A549 (cell line): ENCODE data around the gene DDX20. TPM values are rescaled to one million over a fixed set of nuclear protein-coding genes. Genes with fewer than 3 reads are reported as not detected.

ENCODE experiments used
- ATAC-seq, 2 experiments: fragments of 200-7000 bp in 1 of 2; fragments of >200 bp in 1 of 2; cut with Nextera tagmentation in 1 of 2; cut with Tn5 transposase in 1 of 2; 3 replicates each; pipeline versions ENCODE4 v1.8.0 to v1.9.1; 2018 to 2020; ENCODE audit warnings: mild to moderate bottlenecking in 1 of 2, moderate library complexity in 1 of 2
- CTCF ChIA-PET: fragments of 300-600 bp; sonication (Branson Sonifier 250); formaldehyde crosslinking; extraction: SDS; loops from one replicate; lab custom pipeline; 2021; ENCODE audit warnings: antibody characterized with exemption, inconsistent platforms; lab: Yijun Ruan, JAX
- POLR2A ChIA-PET: fragments of 350-600 bp; formaldehyde crosslinking; extraction: SDS; loops from one replicate; lab custom pipeline; 2021; ENCODE audit warnings: antibody characterized with exemption, inconsistent platforms; lab: Yijun Ruan, JAX
- DNase-seq, 2 experiments: peaks; one replicate each; pipeline versions ENCODE4 v3.0.0 to v3.0.0-alpha.2; 2011 to 2016; ENCODE audit warnings: low read depth in 1 of 2, low spot score in 1 of 2
- FAIRE-seq: peaks from 2 replicates; lab custom pipeline; 2011; peaks lifted over from hg19 to GRCh38; lab: Jason Lieb, UNC
- H3K27ac ChIP-seq, 2 experiments: fragments of >200 bp; sonication (Bioruptor Twin); formaldehyde crosslinking; 3 replicates each; pipeline ENCODE4 v1.5.1; 2016 to 2017
- H3K4me1 ChIP-seq: fragments of >200 bp; sonication (Bioruptor Twin); formaldehyde crosslinking; 3 replicates; pipeline ENCODE4 v1.6.1; 2016
- H3K4me2 ChIP-seq: fragments of >200 bp; sonication (Bioruptor Twin); formaldehyde crosslinking; 3 replicates; pipeline ENCODE4 v1.6.1; 2016
- H3K4me3 ChIP-seq: fragments of >200 bp; sonication (Bioruptor Twin); formaldehyde crosslinking; 3 replicates; pipeline ENCODE4 v1.5.1; 2016
- H3K9me3 ChIP-seq: fragments of >200 bp; sonication (Bioruptor Twin); formaldehyde crosslinking; 3 replicates; pipeline ENCODE4 v1.6.1; 2016
- CBX8 ChIP-seq: fragments of 200-600 bp; sonication (generic); IDR thresholded peaks from 2 replicates; pipeline ENCODE4 v1.6.1; 2016
- EHF ChIP-seq: fragments of 250-450 bp; sonication (Bioruptor Pico); IDR thresholded peaks from 2 replicates; pipeline ENCODE4 v1.5.0; 2020; ENCODE audit warnings: mild to moderate bottlenecking
- EP300 ChIP-seq, 2 experiments: fragments of >200 bp; sonication (Bioruptor Twin); formaldehyde crosslinking; IDR thresholded peaks; 2 replicates in 1 of 2; 3 replicates in 1 of 2; pipeline ENCODE4 v1.6.1; 2016 to 2017
- FOSL2 ChIP-seq, 2 experiments: fragments of 450-650 bp in 1 of 2; fragments of >200 bp in 1 of 2; sonication (Bioruptor Twin) in 1 of 2; formaldehyde crosslinking; IDR thresholded peaks; 2 replicates each; pipeline versions ENCODE4 v1.5.0 to v1.6.1; 2016 to 2020; ENCODE audit warnings: mild to moderate bottlenecking in 1 of 2, moderate library complexity in 1 of 2
- FOXS1 ChIP-seq: fragments of 250-450 bp; sonication (Bioruptor Pico); IDR thresholded peaks from 2 replicates; pipeline ENCODE4 v1.5.0; 2020; ENCODE audit warnings: mild to moderate bottlenecking, moderate library complexity
- HEYL ChIP-seq: fragments of 250-450 bp; sonication (Bioruptor Pico); IDR thresholded peaks from 2 replicates; pipeline ENCODE4 v1.8.0; 2021; ENCODE audit warnings: mild to moderate bottlenecking, moderate library complexity
- HOXA7 ChIP-seq: fragments of 250-450 bp; sonication (Bioruptor Pico); IDR thresholded peaks from 2 replicates; pipeline ENCODE4 v1.5.0; 2020; ENCODE audit warnings: mild to moderate bottlenecking, moderate library complexity
- HOXB5 ChIP-seq: fragments of 250-450 bp; sonication (Bioruptor Pico); IDR thresholded peaks from 2 replicates; pipeline ENCODE4 v1.5.0; 2020; ENCODE audit warnings: mild to moderate bottlenecking, moderate library complexity
- JUN ChIP-seq, 2 experiments: fragments of >200 bp; sonication (Bioruptor Twin); formaldehyde crosslinking; IDR thresholded peaks; 2 replicates in 1 of 2; 3 replicates in 1 of 2; pipeline ENCODE4 v1.6.1; 2016 to 2017
- KDM5A ChIP-seq: fragments of 200-600 bp; sonication (generic); IDR thresholded peaks from 2 replicates; pipeline ENCODE4 v1.6.1; 2016; ENCODE audit warnings: antibody characterized with exemption, mild to moderate bottlenecking
- MYC ChIP-seq: IDR thresholded peaks from 2 replicates; pipeline ENCODE4 v1.6.1; 2012; ENCODE audit warnings: mild to moderate bottlenecking, inconsistent platforms, low read length, improper control_type of control experiment, borderline replicate concordance
- NPAS2 ChIP-seq: fragments of 250-450 bp; sonication (Bioruptor Pico); IDR thresholded peaks from 2 replicates; pipeline ENCODE4 v1.8.0; 2022; ENCODE audit warnings: mild to moderate bottlenecking, moderate library complexity, borderline replicate concordance
- POLR2A ChIP-seq: IDR thresholded peaks from 2 replicates; pipeline ENCODE4 v1.6.1; 2012; ENCODE audit warnings: mild to moderate bottlenecking, low read length
- RAD21 ChIP-seq, 2 experiments: fragments of >200 bp in 1 of 2; sonication (Bioruptor Twin) in 1 of 2; formaldehyde crosslinking in 1 of 2; IDR thresholded peaks in 1 of 2; conservative IDR thresholded peaks in 1 of 2; 2 replicates in 1 of 2; 3 replicates in 1 of 2; pipeline ENCODE4 v1.6.1; 2012 to 2018; ENCODE audit warnings: inconsistent platforms in 1 of 2
- RNF2 ChIP-seq: fragments of 200-600 bp; sonication (generic); IDR thresholded peaks from 2 replicates; pipeline ENCODE4 v1.6.1; 2016; ENCODE audit warnings: low read depth, mild to moderate bottlenecking, antibody characterized with exemption, moderate library complexity, borderline replicate concordance
- TFCP2L1 ChIP-seq: fragments of 250-450 bp; sonication (Bioruptor Pico); IDR thresholded peaks from 2 replicates; pipeline ENCODE4 v1.5.0; 2021; ENCODE audit warnings: mild to moderate bottlenecking
- TP53 ChIP-seq: fragments of 250-450 bp; sonication (Bioruptor Pico); IDR thresholded peaks from 2 replicates; pipeline ENCODE4 v1.5.0; 2021; ENCODE audit warnings: mild to moderate bottlenecking, moderate library complexity
- ZC3H11A ChIP-seq: fragments of 450-650 bp; IDR thresholded peaks from 2 replicates; pipeline ENCODE4 v1.6.1; 2014; ENCODE audit warnings: antibody characterized with exemption, mild to moderate bottlenecking
- ZSCAN20 ChIP-seq: fragments of 250-450 bp; sonication (Bioruptor Pico); IDR thresholded peaks from 2 replicates; pipeline ENCODE4 v1.8.0; 2022; ENCODE audit warnings: mild to moderate bottlenecking, moderate library complexity
- WGBS: methylation state at CpG from one replicate; pipeline ENCODE4 v1.1.6; 2017; ENCODE audit errors: missing lambda C conversion rate; 5-methylcytosine and 5-hydroxymethylcytosine counted together
- polyA plus RNA-seq, 4 experiments: library from polyadenylated mRNA; depleted of rRNA in 3 of 4; stranded (reverse); fragments of >200 nt; fragmentation: RNase III in 1 of 4; extraction: RNeasy Plus Mini Kit Qiagen cat#74134 plus additional on column Dnase treatment in 1 of 4; gene quantifications; 2 replicates in 3 of 4; 3 replicates in 1 of 4; pipeline ENCODE4 v1.2.3, GENCODE V29; 2011 to 2017
- TF ChIP-seq, protein P1 (sequence below): IDR thresholded peaks from 2 replicates; pipeline ENCODE4 v1.6.1; 2012; ENCODE audit warnings: low read depth, borderline replicate concordance
- TF ChIP-seq, protein P2 (sequence below): fragments of 150-350 bp; IDR thresholded peaks from 2 replicates; pipeline ENCODE4 v1.6.1; 2014; ENCODE audit warnings: low read depth, mild to moderate bottlenecking, low read length
- TF ChIP-seq, protein P3 (sequence below): fragments of 250-450 bp; sonication (Bioruptor Pico); IDR thresholded peaks from 2 replicates; pipeline ENCODE4 v1.5.0; 2020; ENCODE audit warnings: low read depth, mild to moderate bottlenecking, moderate library complexity
- TF ChIP-seq, protein P4 (sequence below): fragments of 200-600 bp; sonication (generic); IDR thresholded peaks from 2 replicates; pipeline ENCODE4 v1.6.1; 2016; ENCODE audit warnings: antibody characterized with exemption, mild to moderate bottlenecking, moderate library complexity
- TF ChIP-seq, protein P5 (sequence below): IDR thresholded peaks from 2 replicates; pipeline ENCODE4 v1.6.1; 2012

DDX20 gene
- polyA plus RNA-seq, 2 of the 4 experiments (the other 2 are of a cell fraction), result 8.4 to 13.5 TPM

DNA sequence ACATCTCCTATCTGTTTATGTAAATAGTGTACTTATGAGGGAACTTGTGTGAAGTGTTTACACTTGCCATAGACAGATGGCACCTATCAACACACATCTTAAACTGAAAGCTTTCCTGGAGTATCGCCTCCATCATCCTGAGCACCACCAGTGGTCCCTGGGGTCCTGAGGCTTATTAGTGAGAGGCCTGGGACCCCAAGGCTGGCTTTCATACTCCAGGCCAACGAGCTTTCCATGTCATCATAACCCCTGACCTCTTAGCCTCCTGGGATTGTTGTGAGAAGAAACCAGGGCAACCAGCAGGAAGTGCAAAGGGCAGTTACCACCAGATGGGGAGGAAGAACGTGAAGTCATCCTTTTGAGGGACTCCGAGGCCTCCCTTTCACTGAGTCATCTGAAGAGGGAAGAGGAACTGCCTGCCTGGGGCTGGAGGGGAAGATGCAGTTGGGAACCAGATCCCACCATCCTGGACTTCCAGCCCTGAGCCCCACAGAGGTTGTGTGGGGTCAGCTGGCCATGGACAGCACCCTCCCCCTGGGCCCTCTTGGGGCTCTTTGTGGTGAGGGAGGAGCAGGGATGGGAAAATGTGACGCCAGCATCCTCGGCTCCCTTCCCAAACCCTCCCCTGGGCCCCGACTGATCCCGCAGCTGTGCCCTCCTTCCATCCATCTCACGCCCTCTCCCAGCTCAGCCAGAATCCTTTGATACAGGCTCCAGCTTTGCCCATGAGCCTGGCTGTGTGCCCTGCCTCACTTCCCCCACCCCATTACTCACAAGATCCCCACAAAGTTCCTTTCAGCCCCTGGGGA is 22.3 kb upstream of the DDX20 start:
- no peak overlapping the region for H3K4me2 ChIP-seq

DNA sequence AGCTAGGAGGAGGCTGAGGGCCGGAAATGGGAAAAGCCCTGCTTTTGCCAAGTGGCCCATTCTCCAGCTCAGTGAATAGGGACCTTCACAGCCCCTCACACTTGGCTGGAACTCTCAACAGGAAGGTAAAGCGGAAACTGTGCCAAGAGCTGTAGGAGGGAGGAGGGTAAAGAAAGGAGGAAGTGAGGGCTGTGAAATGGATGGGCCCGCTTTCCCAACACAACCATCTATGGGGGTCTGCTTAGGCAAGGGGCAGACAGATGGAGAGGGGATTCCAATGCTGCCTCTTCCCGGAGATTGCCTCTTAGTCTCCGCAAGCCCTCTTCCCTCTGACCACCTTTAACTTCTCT is 21.7 kb upstream of the DDX20 start:
- Histone ChIP-seq H3K27ac (no peak overlapping the region), H3K4me2 (no peak overlapping the region), H3K9me3 (no peaks in the 10 kb centered on the region), H3K4me3 (no peak overlapping the region), H3K4me1 (peaks cover 10% of the 10 kb centered on the region; the same call in 2 of the 3 replicates)
- DNase-seq (no peak), ATAC-seq (no peak), FAIRE-seq (no peak)
- TF ChIP-seq HOXA7 (CRISPR knock-in tag), result no peak
- TF ChIP-seq, protein P1, sequence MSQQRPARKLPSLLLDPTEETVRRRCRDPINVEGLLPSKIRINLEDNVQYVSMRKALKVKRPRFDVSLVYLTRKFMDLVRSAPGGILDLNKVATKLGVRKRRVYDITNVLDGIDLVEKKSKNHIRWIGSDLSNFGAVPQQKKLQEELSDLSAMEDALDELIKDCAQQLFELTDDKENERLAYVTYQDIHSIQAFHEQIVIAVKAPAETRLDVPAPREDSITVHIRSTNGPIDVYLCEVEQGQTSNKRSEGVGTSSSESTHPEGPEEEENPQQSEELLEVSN, result no peak
- TF ChIP-seq HOXB5, result no peak
- TF ChIP-seq HEYL (CRISPR knock-in tag), result no peak
- no peak for TF ChIP-seq FOXS1
- no peak for TF ChIP-seq JUN (IDR thresholded peaks at IDR 0.05)
- TF ChIP-seq, protein P2, sequence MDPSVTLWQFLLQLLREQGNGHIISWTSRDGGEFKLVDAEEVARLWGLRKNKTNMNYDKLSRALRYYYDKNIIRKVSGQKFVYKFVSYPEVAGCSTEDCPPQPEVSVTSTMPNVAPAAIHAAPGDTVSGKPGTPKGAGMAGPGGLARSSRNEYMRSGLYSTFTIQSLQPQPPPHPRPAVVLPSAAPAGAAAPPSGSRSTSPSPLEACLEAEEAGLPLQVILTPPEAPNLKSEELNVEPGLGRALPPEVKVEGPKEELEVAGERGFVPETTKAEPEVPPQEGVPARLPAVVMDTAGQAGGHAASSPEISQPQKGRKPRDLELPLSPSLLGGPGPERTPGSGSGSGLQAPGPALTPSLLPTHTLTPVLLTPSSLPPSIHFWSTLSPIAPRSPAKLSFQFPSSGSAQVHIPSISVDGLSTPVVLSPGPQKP, result no peak
- no peak for TF ChIP-seq EHF (CRISPR knock-in tag)
- no peak for TF ChIP-seq RAD21 (conservative IDR thresholded peaks at IDR 0.05 in 1 of 2, IDR thresholded peaks at IDR 0.05 in 1 of 2)
- TF ChIP-seq TFCP2L1 (CRISPR knock-in tag), result no peak
- TF ChIP-seq TP53 (CRISPR knock-in tag), result no peak
- TF ChIP-seq NPAS2 (CRISPR knock-in tag), result no peak
- no peak for TF ChIP-seq MYC
- CTCF ChIA-PET, result interaction anchor here (0.8 to 9.0 kb wide), 2 partner anchors 13 to 20 kb away, joined by 3 to 47 read pairs; no protein-coding TSS in a partner anchor
- WGBS, result 97% methylated on average over 5 of the region's 5 CpGs
- POLR2A ChIA-PET, result no interaction called here

More for the DNA sequence above, 22.3 kb upstream of the DDX20 start:
- ATAC-seq (peak in 1 of 2 experiments; percentile 64; a peak in 3 of 6 replicates), DNase-seq (peak in 1 of 2 experiments; percentile 52), FAIRE-seq (no peak)
- Histone ChIP-seq H3K27ac (no peak overlapping the region), H3K9me3 (no peaks in the 10 kb centered on the region), H3K4me3 (no peak overlapping the region), H3K4me1 (peaks cover 10% of the 10 kb centered on the region; the same call in 2 of the 3 replicates)
- WGBS, result 61% methylated on average over 9 of the region's 9 CpGs
- TF ChIP-seq ZC3H11A (no peak), RNF2 (no peak), ZSCAN20 (CRISPR knock-in tag) (no peak), CBX8 (no peak), HEYL (CRISPR knock-in tag) (no peak), EHF (CRISPR knock-in tag) (no peak), POLR2A (no peak), KDM5A (no peak), FOSL2 (IDR thresholded peaks at IDR 0.05) (no peak), FOSL2 (CRISPR knock-in tag; IDR thresholded peaks at IDR 0.05) (no peak), TFCP2L1 (CRISPR knock-in tag) (no peak), EP300 (IDR thresholded peaks at IDR 0.05) (no peak)
- TF ChIP-seq, protein P3, sequence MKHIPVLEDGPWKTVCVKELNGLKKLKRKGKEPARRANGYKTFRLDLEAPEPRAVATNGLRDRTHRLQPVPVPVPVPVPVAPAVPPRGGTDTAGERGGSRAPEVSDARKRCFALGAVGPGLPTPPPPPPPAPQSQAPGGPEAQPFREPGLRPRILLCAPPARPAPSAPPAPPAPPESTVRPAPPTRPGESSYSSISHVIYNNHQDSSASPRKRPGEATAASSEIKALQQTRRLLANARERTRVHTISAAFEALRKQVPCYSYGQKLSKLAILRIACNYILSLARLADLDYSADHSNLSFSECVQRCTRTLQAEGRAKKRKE (CRISPR knock-in tag), result no peak
- TF ChIP-seq, protein P1, result no peak
- TF ChIP-seq, protein P4, sequence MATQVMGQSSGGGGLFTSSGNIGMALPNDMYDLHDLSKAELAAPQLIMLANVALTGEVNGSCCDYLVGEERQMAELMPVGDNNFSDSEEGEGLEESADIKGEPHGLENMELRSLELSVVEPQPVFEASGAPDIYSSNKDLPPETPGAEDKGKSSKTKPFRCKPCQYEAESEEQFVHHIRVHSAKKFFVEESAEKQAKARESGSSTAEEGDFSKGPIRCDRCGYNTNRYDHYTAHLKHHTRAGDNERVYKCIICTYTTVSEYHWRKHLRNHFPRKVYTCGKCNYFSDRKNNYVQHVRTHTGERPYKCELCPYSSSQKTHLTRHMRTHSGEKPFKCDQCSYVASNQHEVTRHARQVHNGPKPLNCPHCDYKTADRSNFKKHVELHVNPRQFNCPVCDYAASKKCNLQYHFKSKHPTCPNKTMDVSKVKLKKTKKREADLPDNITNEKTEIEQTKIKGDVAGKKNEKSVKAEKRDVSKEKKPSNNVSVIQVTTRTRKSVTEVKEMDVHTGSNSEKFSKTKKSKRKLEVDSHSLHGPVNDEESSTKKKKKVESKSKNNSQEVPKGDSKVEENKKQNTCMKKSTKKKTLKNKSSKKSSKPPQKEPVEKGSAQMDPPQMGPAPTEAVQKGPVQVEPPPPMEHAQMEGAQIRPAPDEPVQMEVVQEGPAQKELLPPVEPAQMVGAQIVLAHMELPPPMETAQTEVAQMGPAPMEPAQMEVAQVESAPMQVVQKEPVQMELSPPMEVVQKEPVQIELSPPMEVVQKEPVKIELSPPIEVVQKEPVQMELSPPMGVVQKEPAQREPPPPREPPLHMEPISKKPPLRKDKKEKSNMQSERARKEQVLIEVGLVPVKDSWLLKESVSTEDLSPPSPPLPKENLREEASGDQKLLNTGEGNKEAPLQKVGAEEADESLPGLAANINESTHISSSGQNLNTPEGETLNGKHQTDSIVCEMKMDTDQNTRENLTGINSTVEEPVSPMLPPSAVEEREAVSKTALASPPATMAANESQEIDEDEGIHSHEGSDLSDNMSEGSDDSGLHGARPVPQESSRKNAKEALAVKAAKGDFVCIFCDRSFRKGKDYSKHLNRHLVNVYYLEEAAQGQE, result no peak
- TF ChIP-seq, protein P5, sequence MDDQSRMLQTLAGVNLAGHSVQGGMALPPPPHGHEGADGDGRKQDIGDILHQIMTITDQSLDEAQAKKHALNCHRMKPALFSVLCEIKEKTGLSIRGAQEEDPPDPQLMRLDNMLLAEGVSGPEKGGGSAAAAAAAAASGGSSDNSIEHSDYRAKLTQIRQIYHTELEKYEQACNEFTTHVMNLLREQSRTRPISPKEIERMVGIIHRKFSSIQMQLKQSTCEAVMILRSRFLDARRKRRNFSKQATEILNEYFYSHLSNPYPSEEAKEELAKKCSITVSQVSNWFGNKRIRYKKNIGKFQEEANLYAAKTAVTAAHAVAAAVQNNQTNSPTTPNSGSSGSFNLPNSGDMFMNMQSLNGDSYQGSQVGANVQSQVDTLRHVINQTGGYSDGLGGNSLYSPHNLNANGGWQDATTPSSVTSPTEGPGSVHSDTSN, result no peak
- POLR2A ChIA-PET, result no interaction called here
- CTCF ChIA-PET, result interaction anchor here (0.8 to 9.0 kb wide), 2 partner anchors 14 to 19 kb away, joined by 3 to 47 read pairs; no protein-coding TSS in a partner anchor
